NCI-H524 treated with DMSO at 0.1 percent for 48 hours (cell line): Measurements from ENCODE around the gene CASKIN2.

Experiments used
- DNase-seq: peaks from one replicate; lab custom pipeline; 2025; lab: John Stamatoyannopoulos, UW

Gene CASKIN2, protein sequence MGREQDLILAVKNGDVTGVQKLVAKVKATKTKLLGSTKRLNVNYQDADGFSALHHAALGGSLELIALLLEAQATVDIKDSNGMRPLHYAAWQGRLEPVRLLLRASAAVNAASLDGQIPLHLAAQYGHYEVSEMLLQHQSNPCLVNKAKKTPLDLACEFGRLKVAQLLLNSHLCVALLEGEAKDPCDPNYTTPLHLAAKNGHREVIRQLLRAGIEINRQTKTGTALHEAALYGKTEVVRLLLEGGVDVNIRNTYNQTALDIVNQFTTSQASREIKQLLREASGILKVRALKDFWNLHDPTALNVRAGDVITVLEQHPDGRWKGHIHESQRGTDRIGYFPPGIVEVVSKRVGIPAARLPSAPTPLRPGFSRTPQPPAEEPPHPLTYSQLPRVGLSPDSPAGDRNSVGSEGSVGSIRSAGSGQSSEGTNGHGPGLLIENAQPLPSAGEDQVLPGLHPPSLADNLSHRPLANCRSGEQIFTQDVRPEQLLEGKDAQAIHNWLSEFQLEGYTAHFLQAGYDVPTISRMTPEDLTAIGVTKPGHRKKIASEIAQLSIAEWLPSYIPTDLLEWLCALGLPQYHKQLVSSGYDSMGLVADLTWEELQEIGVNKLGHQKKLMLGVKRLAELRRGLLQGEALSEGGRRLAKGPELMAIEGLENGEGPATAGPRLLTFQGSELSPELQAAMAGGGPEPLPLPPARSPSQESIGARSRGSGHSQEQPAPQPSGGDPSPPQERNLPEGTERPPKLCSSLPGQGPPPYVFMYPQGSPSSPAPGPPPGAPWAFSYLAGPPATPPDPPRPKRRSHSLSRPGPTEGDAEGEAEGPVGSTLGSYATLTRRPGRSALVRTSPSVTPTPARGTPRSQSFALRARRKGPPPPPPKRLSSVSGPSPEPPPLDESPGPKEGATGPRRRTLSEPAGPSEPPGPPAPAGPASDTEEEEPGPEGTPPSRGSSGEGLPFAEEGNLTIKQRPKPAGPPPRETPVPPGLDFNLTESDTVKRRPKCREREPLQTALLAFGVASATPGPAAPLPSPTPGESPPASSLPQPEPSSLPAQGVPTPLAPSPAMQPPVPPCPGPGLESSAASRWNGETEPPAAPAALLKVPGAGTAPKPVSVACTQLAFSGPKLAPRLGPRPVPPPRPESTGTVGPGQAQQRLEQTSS (N-terminal part only)

DNA sequence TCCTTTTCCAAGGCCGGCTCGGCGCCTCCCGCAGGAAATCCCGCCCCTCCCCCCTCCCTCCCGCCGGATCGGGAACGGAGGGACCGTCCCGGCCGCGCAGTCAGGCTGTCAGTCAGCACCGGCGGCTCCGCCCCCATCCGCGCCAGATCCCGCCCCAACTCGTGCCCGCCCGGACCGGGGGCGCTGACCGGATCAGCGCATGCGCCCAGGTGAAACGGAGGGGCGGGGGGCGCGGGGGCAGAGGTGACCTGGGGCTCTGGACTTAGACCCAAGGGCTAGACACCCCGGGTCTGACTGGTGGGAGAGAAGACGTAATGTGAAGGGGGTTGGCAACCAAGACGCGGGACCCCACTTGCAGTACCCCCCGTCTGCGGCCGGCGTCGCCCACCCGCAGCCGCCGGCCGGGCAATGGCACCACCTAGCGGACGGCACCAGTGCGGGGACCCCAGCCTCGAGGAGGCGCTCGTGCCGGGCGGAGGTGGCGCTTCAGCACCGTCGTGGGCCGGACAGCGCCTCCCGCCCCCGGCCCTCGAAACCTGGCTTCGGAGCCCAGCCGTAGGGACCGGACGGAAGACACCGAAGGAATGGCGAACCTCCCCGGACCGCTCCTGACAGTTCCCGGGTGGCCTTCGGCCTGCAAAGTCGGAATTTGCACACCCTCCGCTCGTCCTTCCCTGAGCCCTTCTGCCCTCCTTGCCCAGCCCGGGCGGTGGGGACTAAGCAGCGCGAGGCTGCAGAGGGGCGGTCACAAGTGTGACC, at the start of gene CASKIN2:
CASKIN2 (minus strand) TSS at position 42 of the 759 bp plus-strand sequence. CDS start 1,733 bp downstream, outside the sequence.
- peak; percentile 68 for DNase-seq

GRCh38 chr17:75565066-75565465, 49.7 kb upstream of the CASKIN2 start:
- DNase-seq = no peak

- no peak for DNase-seq
These were observed 48.9 kb upstream of the CASKIN2 start for GRCh38 chr17:75564195-75564594.

GRCh38 chr17:75563063-75563758, 47.9 kb upstream of the CASKIN2 start:
- DNase-seq = no peak

GRCh38 chr17:75561927-75562603, 46.7 kb upstream of the CASKIN2 start:
- DNase-seq = no peak

- DNase-seq = no peak
These were observed 44.7 kb upstream of the CASKIN2 start for GRCh38 chr17:75559958-75560533.

DNA sequence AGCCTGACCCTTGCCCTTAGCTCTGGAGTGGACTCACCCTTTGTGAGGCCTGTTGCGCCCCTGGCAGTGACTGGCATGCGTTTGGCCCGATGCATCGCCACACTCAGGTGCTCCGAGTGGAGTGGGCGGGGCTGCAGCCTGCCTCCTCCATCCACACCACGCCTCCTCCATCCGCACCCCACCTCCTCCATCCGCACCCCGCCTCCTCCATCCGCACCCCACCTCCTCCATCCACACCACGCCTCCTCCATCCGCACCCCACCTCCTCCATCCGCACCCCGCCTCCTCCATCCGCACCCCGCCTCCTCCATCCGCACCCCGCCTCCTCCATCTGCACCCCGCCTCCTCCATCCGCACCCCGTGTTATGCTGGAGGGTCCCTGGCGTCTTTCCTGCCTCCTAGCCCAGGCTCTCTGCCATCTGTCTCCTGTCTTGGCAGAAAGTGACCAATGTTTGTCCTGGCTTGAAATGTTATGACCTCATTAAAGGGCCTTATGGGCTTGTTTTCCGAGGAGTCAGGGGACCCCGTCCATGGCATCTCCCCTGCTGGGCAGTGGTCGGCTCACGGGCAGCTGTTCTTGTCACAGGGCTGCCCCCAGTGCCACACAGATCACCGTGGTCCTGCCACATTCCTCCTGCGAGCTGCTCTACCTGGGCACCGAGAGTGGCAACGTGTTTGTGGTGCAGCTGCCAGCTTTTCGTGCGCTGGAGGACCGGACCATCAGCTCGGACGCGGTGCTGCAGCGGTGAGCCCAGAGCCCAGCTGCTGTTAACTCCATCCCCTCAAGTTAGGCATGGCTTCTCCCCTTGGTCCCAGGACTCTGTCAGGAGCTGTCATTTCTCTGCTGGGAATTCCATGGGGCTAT, 43.6 kb upstream of the CASKIN2 start:
- DNase-seq = no peak

DNA sequence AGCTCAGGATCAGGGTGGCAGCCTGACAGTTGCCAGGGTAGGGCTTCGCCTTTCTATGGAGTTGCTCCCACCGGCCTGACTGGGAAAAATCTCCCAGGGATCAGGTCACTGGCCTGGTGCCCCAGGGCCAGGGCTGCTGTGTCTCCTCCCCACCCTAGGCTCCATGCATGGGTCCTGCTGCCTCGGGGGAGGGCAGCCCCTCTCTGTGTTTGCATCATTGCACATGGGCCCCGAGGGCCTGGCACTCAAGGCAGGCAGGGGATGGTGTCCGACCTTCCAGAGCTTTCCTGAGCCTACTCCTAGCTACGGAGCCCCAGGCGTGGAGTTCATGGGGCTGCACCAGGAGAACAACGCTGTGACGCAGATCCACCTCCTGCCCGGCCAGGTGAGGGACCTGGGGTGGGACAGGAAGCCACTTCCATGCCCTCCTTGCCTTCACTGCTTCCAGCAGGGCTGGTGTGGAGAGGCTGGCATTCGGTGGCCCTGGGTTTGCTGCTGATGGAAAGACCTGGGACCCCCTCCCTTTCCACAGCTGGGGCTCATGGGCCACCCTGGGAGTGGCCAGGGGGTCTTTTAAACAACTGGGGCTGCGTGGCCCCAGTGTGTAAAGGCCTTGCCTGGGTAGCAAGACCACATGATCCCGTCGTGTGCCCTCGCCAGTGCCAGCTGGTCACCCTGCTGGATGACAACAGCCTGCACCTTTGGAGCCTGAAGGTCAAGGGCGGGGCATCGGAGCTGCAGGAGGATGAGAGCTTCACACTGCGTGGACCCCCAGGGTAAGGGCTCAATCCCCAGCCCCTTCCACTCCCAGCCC, 42.7 kb upstream of the CASKIN2 start:
- DNase-seq = no peak

DNA sequence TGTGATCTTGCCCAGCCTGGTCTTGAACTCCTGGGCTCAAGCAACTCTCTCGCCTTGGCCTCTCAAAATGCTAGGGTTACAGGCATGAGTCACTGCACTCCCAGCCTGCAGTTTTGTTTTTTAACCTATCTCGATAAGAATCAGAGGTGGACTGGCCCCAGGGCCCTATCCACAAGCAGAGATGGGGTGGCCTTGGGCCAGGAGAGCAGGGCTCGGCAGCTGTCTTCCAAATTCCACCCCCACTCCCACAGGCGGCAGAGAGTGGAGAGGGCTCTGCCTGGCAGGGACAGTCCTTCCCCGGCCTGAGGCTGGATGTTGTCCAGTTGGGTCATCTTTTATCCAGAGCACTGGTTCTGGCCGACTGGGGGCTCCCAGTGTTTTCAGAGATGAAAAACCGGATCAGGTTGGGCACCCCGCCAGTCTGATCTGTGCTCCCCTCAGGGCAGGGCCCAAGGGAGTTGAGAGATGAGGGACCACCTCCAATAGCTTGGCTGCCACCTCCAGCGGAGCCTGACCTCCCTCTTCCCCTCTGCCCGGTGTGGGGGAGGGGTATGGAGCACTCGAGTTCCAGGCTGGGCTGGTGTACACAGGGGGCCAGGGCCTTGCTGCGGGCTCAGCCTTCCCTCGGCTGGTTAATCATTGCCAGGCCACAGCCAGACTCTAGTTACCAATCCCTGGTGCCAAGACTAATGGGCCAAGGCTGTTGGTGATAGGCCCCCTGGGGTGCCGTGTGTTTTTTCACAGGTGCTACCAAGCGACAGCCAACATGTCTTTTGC, 41.9 kb upstream of the CASKIN2 start:
- no peak for DNase-seq

GRCh38 chr17:75555679-75556153, 40.4 kb upstream of the CASKIN2 start:
- DNase-seq = no peak

- no peak for DNase-seq
These were observed 38.2 kb upstream of the CASKIN2 start for GRCh38 chr17:75553295-75554110.

- DNase-seq = no peak
These were observed 37.3 kb upstream of the CASKIN2 start for GRCh38 chr17:75552425-75553294.

DNA sequence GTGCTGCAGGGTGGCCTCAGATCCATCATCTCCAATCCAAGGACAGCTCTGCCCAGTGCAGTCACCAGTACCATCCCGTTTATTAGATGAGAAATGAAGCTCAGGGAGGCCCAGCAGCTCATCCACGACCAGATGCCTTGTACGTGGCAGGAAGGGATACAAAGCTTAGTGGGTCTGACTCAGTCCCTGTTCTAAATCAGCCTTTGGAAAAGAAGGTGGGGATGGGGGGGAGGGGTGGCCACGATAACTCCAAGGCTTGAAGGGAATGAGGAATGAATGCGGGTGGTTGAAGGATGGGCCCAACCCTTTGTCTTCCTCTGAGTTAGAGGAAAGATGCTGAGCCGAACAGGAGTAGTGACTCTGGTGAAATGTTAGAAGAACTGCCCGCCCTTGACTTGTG, 35.9 kb upstream of the CASKIN2 start:
- no peak for DNase-seq

GRCh38 chr17:75550139-75550465, 34.8 kb upstream of the CASKIN2 start:
- no peak for DNase-seq
